HepG2 (cell line): Measurements from ENCODE around the gene COL4A2. TPM values are rescaled to one million over a fixed set of nuclear protein-coding genes. Genes with fewer than 3 reads are reported as not detected.

Experiments used
- ATAC-seq: fragments of 200-7000 bp; cut with Tn5 transposase; 3 replicates; pipeline ENCODE4 v1.9.1; 2020; ENCODE audit warnings: mild to moderate bottlenecking, moderate library complexity
- BruUV-seq: library from RNA; stranded (reverse); fragments of 400-500 nt; replicated peaks from 2 replicates; lab custom pipeline; 2021; lab: Mats Ljungman, UMichigan
- CTCF ChIA-PET: fragments of 300-600 bp; formaldehyde crosslinking; extraction: SDS; loops from one replicate; lab custom pipeline; 2021; ENCODE audit warnings: low total read pairs, inconsistent platforms, low intra/inter-chr PET ratio; lab: Yijun Ruan, JAX
- POLR2A ChIA-PET: fragments of 350-600 bp; sonication (Branson Sonifier 250); formaldehyde crosslinking; loops from one replicate; lab custom pipeline; 2020; ENCODE audit warnings: antibody characterized with exemption, inconsistent platforms; lab: Yijun Ruan, JAX
- DNase-seq: peaks from one replicate; pipeline ENCODE4 v3.0.0-alpha.2; 2015; ENCODE audit warnings: low spot score
- FAIRE-seq: peaks from 3 replicates; lab custom pipeline; 2011; peaks lifted over from hg19 to GRCh38; lab: Jason Lieb, UNC
- H2AFZ ChIP-seq: one replicate; pipeline ENCODE4 v1.6.1; 2011; ENCODE audit warnings: low read length, inconsistent platforms
- H3K27ac ChIP-seq: fragments of 300-600 bp; 3 replicates; pipeline ENCODE4 v1.8.0; 2011; ENCODE audit warnings: mixed run types, mild to moderate bottlenecking, mixed read lengths, low read length, inconsistent platforms; ENCODE audit not compliant: insufficient read depth; ENCODE audit errors: extremely low read length
- H3K27me3 ChIP-seq, 2 experiments: fragments of 200-600 bp in 1 of 2; 2 replicates in 1 of 2; 3 replicates in 1 of 2; pipeline versions ENCODE4 v1.6.0 to v1.8.0; 2011; ENCODE audit warnings: low read length in 2 of 2, mild to moderate bottlenecking in 2 of 2, moderate library complexity in 2 of 2, inconsistent platforms in 1 of 2; ENCODE audit not compliant: insufficient read depth in 2 of 2, control insufficient read depth in 1 of 2
- H3K36me3 ChIP-seq, 2 experiments: fragments of 200-600 bp in 1 of 2; replicated peaks in 1 of 2; 2 replicates in 1 of 2; 3 replicates in 1 of 2; pipeline versions ENCODE4 v1.5.1 to v1.8.0; 2011; ENCODE audit warnings: low read length in 2 of 2, inconsistent platforms in 1 of 2; ENCODE audit not compliant: insufficient read depth in 2 of 2, control insufficient read depth in 1 of 2
- H3K4me1 ChIP-seq: 2 replicates; pipeline ENCODE4 v1.5.1; 2012; ENCODE audit warnings: low read length, inconsistent platforms; ENCODE audit not compliant: insufficient read depth
- H3K4me2 ChIP-seq: 2 replicates; pipeline ENCODE4 v1.6.0; 2011; ENCODE audit warnings: low read depth, low read length, inconsistent platforms
- H3K4me3 ChIP-seq, 3 experiments: fragments of 200-600 bp in 1 of 3; sonication (generic), shearing (Covaris generic) in 1 of 3; replicated peaks in 1 of 3; 2 replicates each; pipeline ENCODE4 v1.5.1; 2011 to 2016; ENCODE audit warnings: low read length in 3 of 3, inconsistent platforms in 2 of 3, low read depth in 2 of 3, mild to moderate bottlenecking in 2 of 3, control low read depth in 1 of 3, mixed read lengths in 1 of 3; ENCODE audit not compliant: insufficient read depth in 1 of 3
- H3K79me2 ChIP-seq: one replicate; pipeline ENCODE4 v1.6.1; 2011; ENCODE audit warnings: low read length, inconsistent platforms; ENCODE audit not compliant: insufficient read depth
- H3K9ac ChIP-seq: 2 replicates; pipeline ENCODE4 v1.6.0; 2011; ENCODE audit warnings: mild to moderate bottlenecking, low read depth, low read length, inconsistent platforms; ENCODE audit not compliant: insufficient read depth
- H3K9me3 ChIP-seq: 2 replicates; pipeline ENCODE4 v1.5.1; 2012; ENCODE audit warnings: mild to moderate bottlenecking, low read length
- H4K20me1 ChIP-seq: 2 replicates; pipeline ENCODE4 v1.6.0; 2011; ENCODE audit warnings: inconsistent platforms, mild to moderate bottlenecking, low read length, moderate library complexity; ENCODE audit not compliant: insufficient read depth
- HNF1B ChIP-seq: sonication (generic); formaldehyde crosslinking; IDR thresholded peaks from 2 replicates; pipeline ENCODE4 v1.5.1; 2020; ENCODE audit warnings: mild to moderate bottlenecking, moderate library complexity, missing genetic modification reagents
- HOMEZ ChIP-seq: IDR thresholded peaks from 2 replicates; pipeline ENCODE4 v1.6.1; 2016; ENCODE audit warnings: low read depth
- SOX13 ChIP-seq, 3 experiments: fragments of 450-650 bp in 1 of 3; sonication (generic) in 1 of 3; formaldehyde crosslinking in 1 of 3; IDR thresholded peaks in 2 of 3; conservative IDR thresholded peaks in 1 of 3; 2 replicates each; pipeline versions ENCODE4 v1.5.0 to v1.6.1; 2016 to 2020; ENCODE audit warnings: antibody characterized with exemption in 1 of 3, mild to moderate bottlenecking in 1 of 3, missing compliant biosample characterization in 1 of 3, missing genetic modification reagents in 1 of 3, moderate library complexity in 1 of 3
- TAF15 ChIP-seq: fragments of 200-400 bp; formaldehyde crosslinking; IDR thresholded peaks from one replicate; pipeline ENCODE4 v1.6.1; 2018; ENCODE audit warnings: mild to moderate bottlenecking, low read depth, low read length; ENCODE audit not compliant: poor library complexity, severe bottlenecking
- ZFYVE20 ChIP-seq: sonication (generic); formaldehyde crosslinking; IDR thresholded peaks from 2 replicates; pipeline ENCODE4 v1.8.0; 2023; ENCODE audit warnings: low read depth, mild to moderate bottlenecking, moderate library complexity, missing genetic modification reagents, borderline replicate concordance
- ZNF205 ChIP-seq: IDR thresholded peaks from 2 replicates; pipeline ENCODE4 v1.6.1; 2018; ENCODE audit warnings: missing biosample characterization, missing genetic modification reagents
- ZNF253 ChIP-seq: sonication (generic); formaldehyde crosslinking; IDR thresholded peaks from 2 replicates; pipeline ENCODE4 v1.8.0; 2022; ENCODE audit warnings: mild to moderate bottlenecking, missing genetic modification reagents, borderline replicate concordance
- ZNF317 ChIP-seq: sonication (generic); formaldehyde crosslinking; IDR thresholded peaks from 2 replicates; pipeline ENCODE4 v1.5.0; 2020; ENCODE audit warnings: mild to moderate bottlenecking, missing genetic modification reagents
- WGBS: methylation state at CpG from one replicate; pipeline ENCODE4 v1.1.6; 2017; ENCODE audit warnings: low lambda C conversion rate; 5-methylcytosine and 5-hydroxymethylcytosine counted together
- in situ Hi-C: cut with HindIII; loops from 2 replicates; pipeline ENCODE4 v1.10.0; 2017; ENCODE audit warnings: low pct_unique_long_range_greater_than_20kb; ENCODE audit not compliant: extremely low pct_ligation_motif_present
- intact Hi-C: fragments of 100-400 bp; cut with micrococcal nuclease; formaldehyde crosslinking; loops from one replicate; pipeline ENCODE4 v1.10.0; 2022; ENCODE audit not compliant: unreplicated experiment
- polyA plus RNA-seq, 8 experiments: library from polyadenylated mRNA; depleted of rRNA in 3 of 8; stranded (reverse) in 7 of 8; unstranded in 1 of 8; fragments of >200 nt; fragmentation: Illumina TruSeq in 4 of 8; extraction: Trizol in 4 of 8; gene quantifications; 2 replicates each; pipeline versions ENCODE4 v1.2.1 to v1.2.3, GENCODE V29; 2011 to 2016; ENCODE audit warnings: low read depth in 4 of 8, missing spikeins in 1 of 8, mixed read lengths in 1 of 8; ENCODE audit not compliant: insufficient read depth in 1 of 8
- total RNA-seq, 5 experiments: library from RNA; depleted of rRNA; stranded (reverse); fragments of >200 nt; fragmentation: Illumina TruSeq; extraction: Trizol; gene quantifications; 2 replicates each; pipeline ENCODE4 v1.2.3, GENCODE V29; 2016; ENCODE audit warnings: low read depth in 1 of 5
- TF ChIP-seq, protein P1 (sequence below): sonication (generic); formaldehyde crosslinking; IDR thresholded peaks from 2 replicates; pipeline ENCODE4 v1.4.0; 2020; ENCODE audit warnings: missing genetic modification reagents
- TF ChIP-seq, protein P2 (sequence below): sonication (generic); formaldehyde crosslinking; conservative IDR thresholded peaks from 2 replicates; pipeline ENCODE4 v1.4.0; 2020; ENCODE audit warnings: missing genetic modification reagents
- TF ChIP-seq, protein P3 (sequence below): sonication (generic); formaldehyde crosslinking; IDR thresholded peaks from 2 replicates; pipeline ENCODE4 v1.5.0; 2020; ENCODE audit warnings: mild to moderate bottlenecking, low read depth, missing genetic modification reagents, borderline replicate concordance
- TF ChIP-seq, protein P4 (sequence below): sonication (generic); formaldehyde crosslinking; IDR thresholded peaks from 2 replicates; pipeline ENCODE4 v1.4.0; 2020; ENCODE audit warnings: missing genetic modification reagents

COL4A2 gene
- total and polyA plus RNA-seq, 2 of the 13 experiments (the other 11 are each of a cell fraction or from before 2014, with no cell fraction given), result 0.22 to 1.9 TPM

DNA sequence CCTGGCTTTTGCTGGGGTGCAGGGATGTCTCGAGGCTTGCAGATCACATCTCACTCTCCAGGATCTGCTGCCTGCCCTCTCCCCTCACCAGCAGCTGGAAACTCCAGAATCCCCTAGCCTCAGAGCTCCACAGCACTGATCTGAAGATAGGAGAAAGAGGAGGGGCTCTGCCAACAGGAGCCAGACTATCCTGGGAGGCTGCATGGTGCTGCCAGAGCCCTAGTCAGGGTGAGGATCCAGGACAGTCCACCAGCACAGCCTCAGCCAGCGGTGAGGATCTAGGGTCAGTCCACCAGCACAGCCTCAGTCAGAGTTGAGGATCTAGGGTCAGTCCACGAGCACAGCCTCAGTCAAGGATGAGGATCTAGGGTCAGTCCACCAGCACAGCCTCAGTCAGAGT, 189.2 kb downstream of the COL4A2 start:
- ChIA-PET POLR2A (no interaction called here), CTCF (no interaction called here)
- ATAC-seq (no peak), DNase-seq (no peak), FAIRE-seq (no peak)
- no peaks in the 10 kb centered on the region for H4K20me1 ChIP-seq
- no CpG with 5 or more reads among the region's 3 CpGs for WGBS
- peaks cover 12% of the 10 kb centered on the region for H3K4me1 ChIP-seq
- in situ Hi-C loops (no loop called here), intact Hi-C loops (no loop called here)
- H3K27ac ChIP-seq, result no peak overlapping the region
- H3K36me3 ChIP-seq, result no peaks in the 10 kb centered on the region
- no peak overlapping the region for H3K9ac ChIP-seq
- H2AFZ ChIP-seq, result no peak overlapping the region
- no peaks in the 10 kb centered on the region for H3K79me2 ChIP-seq
- TF ChIP-seq ZNF205 (CRISPR knock-in tag), result no peak
- no peak for TF ChIP-seq TAF15
- TF ChIP-seq ZFYVE20 (CRISPR knock-in tag), result no peak
- TF ChIP-seq ZNF253 (CRISPR knock-in tag), result no peak
- TF ChIP-seq HNF1B (CRISPR knock-in tag), result no peak
- TF ChIP-seq, protein P1, sequence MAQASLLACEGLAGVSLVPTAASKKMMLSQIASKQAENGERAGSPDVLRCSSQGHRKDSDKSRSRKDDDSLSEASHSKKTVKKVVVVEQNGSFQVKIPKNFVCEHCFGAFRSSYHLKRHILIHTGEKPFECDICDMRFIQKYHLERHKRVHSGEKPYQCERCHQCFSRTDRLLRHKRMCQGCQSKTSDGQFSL (CRISPR knock-in tag), result no peak
- TF ChIP-seq, protein P2, sequence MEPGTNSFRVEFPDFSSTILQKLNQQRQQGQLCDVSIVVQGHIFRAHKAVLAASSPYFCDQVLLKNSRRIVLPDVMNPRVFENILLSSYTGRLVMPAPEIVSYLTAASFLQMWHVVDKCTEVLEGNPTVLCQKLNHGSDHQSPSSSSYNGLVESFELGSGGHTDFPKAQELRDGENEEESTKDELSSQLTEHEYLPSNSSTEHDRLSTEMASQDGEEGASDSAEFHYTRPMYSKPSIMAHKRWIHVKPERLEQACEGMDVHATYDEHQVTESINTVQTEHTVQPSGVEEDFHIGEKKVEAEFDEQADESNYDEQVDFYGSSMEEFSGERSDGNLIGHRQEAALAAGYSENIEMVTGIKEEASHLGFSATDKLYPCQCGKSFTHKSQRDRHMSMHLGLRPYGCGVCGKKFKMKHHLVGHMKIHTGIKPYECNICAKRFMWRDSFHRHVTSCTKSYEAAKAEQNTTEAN (CRISPR knock-in tag), result no peak
- no peak for TF ChIP-seq HOMEZ (CRISPR knock-in tag)
- TF ChIP-seq, protein P3, sequence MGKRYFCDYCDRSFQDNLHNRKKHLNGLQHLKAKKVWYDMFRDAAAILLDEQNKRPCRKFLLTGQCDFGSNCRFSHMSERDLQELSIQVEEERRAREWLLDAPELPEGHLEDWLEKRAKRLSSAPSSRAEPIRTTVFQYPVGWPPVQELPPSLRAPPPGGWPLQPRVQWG (CRISPR knock-in tag), result no peak
- TF ChIP-seq, protein P4, sequence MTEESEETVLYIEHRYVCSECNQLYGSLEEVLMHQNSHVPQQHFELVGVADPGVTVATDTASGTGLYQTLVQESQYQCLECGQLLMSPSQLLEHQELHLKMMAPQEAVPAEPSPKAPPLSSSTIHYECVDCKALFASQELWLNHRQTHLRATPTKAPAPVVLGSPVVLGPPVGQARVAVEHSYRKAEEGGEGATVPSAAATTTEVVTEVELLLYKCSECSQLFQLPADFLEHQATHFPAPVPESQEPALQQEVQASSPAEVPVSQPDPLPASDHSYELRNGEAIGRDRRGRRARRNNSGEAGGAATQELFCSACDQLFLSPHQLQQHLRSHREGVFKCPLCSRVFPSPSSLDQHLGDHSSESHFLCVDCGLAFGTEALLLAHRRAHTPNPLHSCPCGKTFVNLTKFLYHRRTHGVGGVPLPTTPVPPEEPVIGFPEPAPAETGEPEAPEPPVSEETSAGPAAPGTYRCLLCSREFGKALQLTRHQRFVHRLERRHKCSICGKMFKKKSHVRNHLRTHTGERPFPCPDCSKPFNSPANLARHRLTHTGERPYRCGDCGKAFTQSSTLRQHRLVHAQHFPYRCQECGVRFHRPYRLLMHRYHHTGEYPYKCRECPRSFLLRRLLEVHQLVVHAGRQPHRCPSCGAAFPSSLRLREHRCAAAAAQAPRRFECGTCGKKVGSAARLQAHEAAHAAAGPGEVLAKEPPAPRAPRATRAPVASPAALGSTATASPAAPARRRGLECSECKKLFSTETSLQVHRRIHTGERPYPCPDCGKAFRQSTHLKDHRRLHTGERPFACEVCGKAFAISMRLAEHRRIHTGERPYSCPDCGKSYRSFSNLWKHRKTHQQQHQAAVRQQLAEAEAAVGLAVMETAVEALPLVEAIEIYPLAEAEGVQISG (CRISPR knock-in tag), result no peak
- no peak for TF ChIP-seq ZNF317 (CRISPR knock-in tag)
- TF ChIP-seq SOX13 (IDR thresholded peaks at IDR 0.05), result no peak
- TF ChIP-seq SOX13 (CRISPR knock-in tag; conservative IDR thresholded peaks at IDR 0.05 in 1 of 2, IDR thresholded peaks at IDR 0.05 in 1 of 2), result no peak
- H3K4me3 ChIP-seq, result no peak overlapping the region
- H3K27me3 ChIP-seq, result 0 out of 5 replicates have a peak, but pooled peaks cover 0 to 5% of the 10 kb centered on the region in 2 experiments
- no TSS peak for BruUV-seq
- H3K4me2 ChIP-seq, result no peak overlapping the region
- no peaks in the 10 kb centered on the region; the same call in 1 of the 2 replicates for H3K9me3 ChIP-seq
